A549 treated with CpdA at 1 μM for 4 hours (cell line): ENCODE measurements around the gene SRCIN1. TPM values are rescaled to one million over a fixed set of nuclear protein-coding genes. Genes with fewer than 3 reads are reported as not detected.

Experiments
- total RNA-seq: library from RNA; stranded (reverse); fragments of 200-300 nt; extraction: Qiagen RNA extraction; gene quantifications from 5 replicates; pipeline ENCODE4 v1.2.3, GENCODE V29; 2022; ENCODE audit warnings: low read depth

SRCIN1 gene, protein sequence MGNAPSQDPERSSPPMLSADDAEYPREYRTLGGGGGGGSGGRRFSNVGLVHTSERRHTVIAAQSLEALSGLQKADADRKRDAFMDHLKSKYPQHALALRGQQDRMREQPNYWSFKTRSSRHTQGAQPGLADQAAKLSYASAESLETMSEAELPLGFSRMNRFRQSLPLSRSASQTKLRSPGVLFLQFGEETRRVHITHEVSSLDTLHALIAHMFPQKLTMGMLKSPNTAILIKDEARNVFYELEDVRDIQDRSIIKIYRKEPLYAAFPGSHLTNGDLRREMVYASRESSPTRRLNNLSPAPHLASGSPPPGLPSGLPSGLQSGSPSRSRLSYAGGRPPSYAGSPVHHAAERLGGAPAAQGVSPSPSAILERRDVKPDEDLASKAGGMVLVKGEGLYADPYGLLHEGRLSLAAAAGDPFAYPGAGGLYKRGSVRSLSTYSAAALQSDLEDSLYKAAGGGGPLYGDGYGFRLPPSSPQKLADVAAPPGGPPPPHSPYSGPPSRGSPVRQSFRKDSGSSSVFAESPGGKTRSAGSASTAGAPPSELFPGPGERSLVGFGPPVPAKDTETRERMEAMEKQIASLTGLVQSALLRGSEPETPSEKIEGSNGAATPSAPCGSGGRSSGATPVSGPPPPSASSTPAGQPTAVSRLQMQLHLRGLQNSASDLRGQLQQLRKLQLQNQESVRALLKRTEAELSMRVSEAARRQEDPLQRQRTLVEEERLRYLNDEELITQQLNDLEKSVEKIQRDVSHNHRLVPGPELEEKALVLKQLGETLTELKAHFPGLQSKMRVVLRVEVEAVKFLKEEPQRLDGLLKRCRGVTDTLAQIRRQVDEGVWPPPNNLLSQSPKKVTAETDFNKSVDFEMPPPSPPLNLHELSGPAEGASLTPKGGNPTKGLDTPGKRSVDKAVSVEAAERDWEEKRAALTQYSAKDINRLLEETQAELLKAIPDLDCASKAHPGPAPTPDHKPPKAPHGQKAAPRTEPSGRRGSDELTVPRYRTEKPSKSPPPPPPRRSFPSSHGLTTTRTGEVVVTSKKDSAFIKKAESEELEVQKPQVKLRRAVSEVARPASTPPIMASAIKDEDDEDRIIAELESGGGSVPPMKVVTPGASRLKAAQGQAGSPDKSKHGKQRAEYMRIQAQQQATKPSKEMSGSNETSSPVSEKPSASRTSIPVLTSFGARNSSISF
- total RNA-seq, result 0.84 to 3.1 TPM (median 2.3 TPM) in 5 replicates

GRCh38 chr17:38605841-38606645 lies at the start of gene SRCIN1:
Gene SRCIN1 (minus strand): TSS chr17:38605952. CDS start chr17:38605705, 247 bp downstream.

Other genes starting within 250 kb of the SRCIN1 start
- gene ARHGAP23, start 177.5 kb downstream of the SRCIN1 start, total RNA-seq, result 36.2 to 48.8 TPM (median 45.9 TPM) in 5 replicates
- gene EPOP, start 69.0 kb upstream of the SRCIN1 start, total RNA-seq, result 11.2 to 15.0 TPM (median 14.6 TPM) in 5 replicates
- gene MLLT6, start 99.3 kb upstream of the SRCIN1 start, total RNA-seq, result 24.7 to 37.7 TPM (median 29.3 TPM) in 5 replicates
- gene CISD3, start 124.4 kb upstream of the SRCIN1 start, total RNA-seq, result 42.9 to 100 TPM (median 86.3 TPM) in 5 replicates
- 34.8 to 65.1 TPM (median 60.6 TPM) in 5 replicates for gene PCGF2, start 142.4 kb upstream of the SRCIN1 start, total RNA-seq
- 325 to 456 TPM (median 440 TPM) in 5 replicates for gene PSMB3, start 146.8 kb upstream of the SRCIN1 start, total RNA-seq
- 36.7 to 44.9 TPM (median 40.9 TPM) in 5 replicates for gene PIP4K2B, start 193.6 kb upstream of the SRCIN1 start, total RNA-seq
- gene CWC25, start 219.4 kb upstream of the SRCIN1 start, total RNA-seq, result 20.2 to 29.9 TPM (median 22.8 TPM) in 5 replicates
- gene RPL23, start 247.8 kb upstream of the SRCIN1 start, total RNA-seq, result 2,529 to 3,045 TPM (median 2,691 TPM) in 5 replicates